Stimulated activated naive B cell treated with anti-CD40 and anti-IgM and Interleukin-4, amounts not matched to agents 10 μg/mL and 1 μg/mL and 100 μg/mL, for 72 hours (primary cell): Measurements from ENCODE around the gene NCOA4.

ENCODE experiments used
- ATAC-seq, 2 donors: fragments of 150-1000 bp; cut with Tn5 transposase; replicated peaks; 2 replicates each; pipeline ENCODE4 v1.10.0; 2021; ENCODE audit warnings: moderate library complexity in 1 of 2
- DNase-seq: peaks from one replicate; pipeline ENCODE4 v3.0.0; 2021
- H3K27ac Mint-ChIP-seq: one replicate; pipeline ENCODE4 v1.8.0; 2022; ENCODE audit warnings: mild to moderate bottlenecking, mixed read lengths
- H3K27me3 Mint-ChIP-seq, 2 donors: one replicate each; pipeline ENCODE4 v1.8.0; 2022; ENCODE audit warnings: mixed read lengths in 2 of 2
- H3K36me3 Mint-ChIP-seq, 2 donors: one replicate each; pipeline ENCODE4 v1.8.0; 2022; ENCODE audit warnings: mixed read lengths in 2 of 2, mild to moderate bottlenecking in 1 of 2
- H3K4me1 Mint-ChIP-seq, 2 donors: one replicate each; pipeline ENCODE4 v1.8.0; 2022; ENCODE audit warnings: mixed read lengths in 2 of 2, mild to moderate bottlenecking in 1 of 2
- H3K4me3 Mint-ChIP-seq, 2 donors: one replicate each; pipeline ENCODE4 v1.8.0; 2022; ENCODE audit warnings: mild to moderate bottlenecking in 2 of 2, mixed read lengths in 2 of 2, moderate library complexity in 1 of 2
- H3K9me3 Mint-ChIP-seq, 2 donors: one replicate each; pipeline ENCODE4 v1.8.0; 2022; ENCODE audit warnings: mixed read lengths in 2 of 2, mild to moderate bottlenecking in 1 of 2

The NCOA4 gene

GRCh38 chr10:46037107-46037825, 6.8 kb upstream of the NCOA4 start:
- Mint-ChIP-seq H3K9me3 (no peaks in the 10 kb centered on the region), H3K4me1 (no peaks in the 10 kb centered on the region), H3K4me3 (no peak overlapping the region), H3K27me3 (peaks cover 0 to 5% of the 10 kb centered on the region in 2 donors), H3K27ac (no peak overlapping the region), H3K36me3 (no peaks in the 10 kb centered on the region)
- no peak for DNase-seq
- ATAC-seq: no peak

GRCh38 chr10:46035923-46036849, 5.8 kb upstream of the NCOA4 start:
- DNase-seq: no peak
- Mint-ChIP-seq H3K4me3 (no peak overlapping the region), H3K9me3 (no peaks in the 10 kb centered on the region), H3K36me3 (no peaks in the 10 kb centered on the region), H3K4me1 (no peaks in the 10 kb centered on the region), H3K27ac (no peak overlapping the region), H3K27me3 (peaks cover 0 to 5% of the 10 kb centered on the region in 2 donors)
- ATAC-seq: no peak

- no peak for DNase-seq
- H3K9me3 Mint-ChIP-seq: no peaks in the 10 kb centered on the region
- no peak for ATAC-seq
- no peak overlapping the region for H3K4me3 Mint-ChIP-seq
- no peak overlapping the region for H3K27ac Mint-ChIP-seq
- peaks cover 6 to 17% of the 10 kb centered on the region in 2 donors for H3K4me1 Mint-ChIP-seq
- H3K27me3 Mint-ChIP-seq: peaks cover 0 to 5% of the 10 kb centered on the region in 2 donors
- peaks cover 1 to 4% of the 10 kb centered on the region in 2 donors for H3K36me3 Mint-ChIP-seq
These were observed 3.2 kb upstream of the NCOA4 start for GRCh38 chr10:46033602-46034011.

GRCh38 chr10:46031648-46032532, 1.5 kb upstream of the NCOA4 start:
- no peak for ATAC-seq
- DNase-seq: no peak
- Mint-ChIP-seq H3K4me3 (peak overlapping the region in 1 of 2 donors; percentile 46), H3K4me1 (peaks cover 19 to 33% of the 10 kb centered on the region in 2 donors), H3K9me3 (no peaks in the 10 kb centered on the region), H3K27ac (peak overlapping the region; percentile 57), H3K36me3 (peaks cover 2 to 12% of the 10 kb centered on the region in 2 donors), H3K27me3 (peaks cover 0 to 5% of the 10 kb centered on the region in 2 donors)

GRCh38 chr10:46029461-46030030, 877 bp downstream of the NCOA4 start:
- peaks cover 30 to 54% of the 10 kb centered on the region in 2 donors for H3K4me1 Mint-ChIP-seq
- H3K36me3 Mint-ChIP-seq: peaks cover 5 to 14% of the 10 kb centered on the region in 2 donors
- peak overlapping the region; percentile 97 to 99 for H3K4me3 Mint-ChIP-seq
- H3K27ac Mint-ChIP-seq: peak overlapping the region; percentile 98
- DNase-seq: no peak
- ATAC-seq: no peak
- no peaks in the 10 kb centered on the region for H3K9me3 Mint-ChIP-seq
- H3K27me3 Mint-ChIP-seq: no peaks in the 10 kb centered on the region

GRCh38 chr10:46028584-46029460, 1.6 kb downstream of the NCOA4 start:
- ATAC-seq (peak; percentile 29 to 34), DNase-seq (peak; percentile 8)
- H3K27ac Mint-ChIP-seq: peak overlapping the region; percentile 22
- H3K9me3 Mint-ChIP-seq: no peaks in the 10 kb centered on the region
- no peaks in the 10 kb centered on the region for H3K27me3 Mint-ChIP-seq
- peaks cover 31 to 61% of the 10 kb centered on the region in 2 donors for H3K4me1 Mint-ChIP-seq
- peaks cover 5 to 14% of the 10 kb centered on the region in 2 donors for H3K36me3 Mint-ChIP-seq
- H3K4me3 Mint-ChIP-seq: peak overlapping the region; percentile 97 to 99

GRCh38 chr10:46026106-46026505, 4.3 kb downstream of the NCOA4 start:
- peaks cover 9 to 14% of the 10 kb centered on the region in 2 donors for H3K36me3 Mint-ChIP-seq
- H3K4me3 Mint-ChIP-seq: no peak overlapping the region
- no peaks in the 10 kb centered on the region for H3K9me3 Mint-ChIP-seq
- no peak for ATAC-seq
- H3K4me1 Mint-ChIP-seq: peaks cover 40 to 82% of the 10 kb centered on the region in 2 donors
- H3K27me3 Mint-ChIP-seq: no peaks in the 10 kb centered on the region
- DNase-seq: no peak
- H3K27ac Mint-ChIP-seq: no peak overlapping the region

GRCh38 chr10:46025406-46025805, 5.0 kb downstream of the NCOA4 start:
- DNase-seq: no peak
- Mint-ChIP-seq H3K27me3 (no peaks in the 10 kb centered on the region), H3K27ac (no peak overlapping the region), H3K4me1 (peaks cover 38 to 77% of the 10 kb centered on the region in 2 donors), H3K36me3 (peaks cover 9 to 11% of the 10 kb centered on the region in 2 donors), H3K4me3 (no peak overlapping the region), H3K9me3 (no peaks in the 10 kb centered on the region)
- ATAC-seq: no peak

- H3K36me3 Mint-ChIP-seq: peaks cover 8 to 11% of the 10 kb centered on the region in 2 donors
- no peak for ATAC-seq
These were observed 5.5 kb downstream of the NCOA4 start for GRCh38 chr10:46024948-46025347.

GRCh38 chr10:46022978-46023702, 7.3 kb downstream of the NCOA4 start:
- Mint-ChIP-seq H3K36me3 (peaks cover 8 to 10% of the 10 kb centered on the region in 2 donors), H3K27me3 (no peaks in the 10 kb centered on the region), H3K4me3 (peak overlapping the region; percentile 84 to 92), H3K27ac (peak overlapping the region; percentile 90), H3K4me1 (peaks cover 41 to 82% of the 10 kb centered on the region in 2 donors), H3K9me3 (no peaks in the 10 kb centered on the region)
- DNase-seq (peak; percentile 87), ATAC-seq (peak; percentile 91)

More at GRCh38 chr10:46024948-46025347, 5.5 kb downstream of the NCOA4 start:
- H3K4me3 Mint-ChIP-seq: no peak overlapping the region
- H3K27ac Mint-ChIP-seq: no peak overlapping the region
- H3K27me3 Mint-ChIP-seq: no peaks in the 10 kb centered on the region
- H3K9me3 Mint-ChIP-seq: no peaks in the 10 kb centered on the region
- peaks cover 38 to 80% of the 10 kb centered on the region in 2 donors for H3K4me1 Mint-ChIP-seq
- DNase-seq: no peak

- Mint-ChIP-seq H3K27me3 (no peaks in the 10 kb centered on the region), H3K36me3 (peaks cover 0 to 3% of the 10 kb centered on the region in 2 donors), H3K27ac (no peak overlapping the region), H3K4me1 (peaks cover 30 to 73% of the 10 kb centered on the region in 2 donors), H3K9me3 (no peaks in the 10 kb centered on the region), H3K4me3 (no peak overlapping the region)
- ATAC-seq: no peak
- no peak for DNase-seq
These were observed 10.1 kb downstream of the NCOA4 start for GRCh38 chr10:46020344-46020657.

GRCh38 chr10:46019569-46020343, 10.7 kb downstream of the NCOA4 start:
- Mint-ChIP-seq H3K9me3 (no peaks in the 10 kb centered on the region), H3K36me3 (peaks cover 3 to 5% of the 10 kb centered on the region in 2 donors), H3K27ac (peak overlapping the region; percentile 21), H3K4me3 (peak overlapping the region; percentile 7 to 47), H3K4me1 (peaks cover 29 to 71% of the 10 kb centered on the region in 2 donors), H3K27me3 (no peaks in the 10 kb centered on the region)
- DNase-seq (no peak), ATAC-seq (no peak)
